ENCODE measurements around the gene SCUBE1.

- TF ChIP-seq YY1 (IDR thresholded peaks at IDR 0.05; ENCODE audit: insufficient read depth, insufficient read length) (no peak), ZNF274 (IDR thresholded peaks at IDR 0.05; ENCODE audit: low read depth, low read length) (no peak)
Observed at GRCh38 chr22:43199541-43199940, 143.6 kb downstream of the SCUBE1 start.
